ENCODE data around the gene ACBD7. TPM values are rescaled to one million over a fixed set of nuclear protein-coding genes. Genes with fewer than 3 reads are reported as not detected.

Gene ACBD7
- total and polyA plus RNA-seq, 2 donors (not counting 1 experiment from before 2014, with no cell fraction given) = 0.09 to 0.54 TPM

DNA sequence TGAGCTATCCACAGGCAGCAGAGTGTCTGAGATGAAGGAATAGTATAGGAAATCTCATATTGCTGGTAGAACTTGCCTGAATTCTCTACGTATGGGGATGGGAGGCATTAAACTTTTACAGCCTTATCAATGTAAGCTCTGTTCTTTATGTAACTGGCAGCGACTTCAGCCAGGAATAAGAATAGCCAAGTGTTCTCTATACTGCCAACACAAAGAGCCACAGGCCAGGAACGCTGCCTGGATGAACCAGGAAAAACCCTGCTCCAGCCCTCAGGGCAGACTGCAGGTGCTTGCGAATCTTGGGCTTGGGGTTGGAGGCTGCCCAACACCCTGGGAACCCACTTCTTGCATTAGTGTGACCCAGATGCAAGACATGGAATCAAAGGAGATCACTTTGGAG is 50.9 kb downstream of the ACBD7 start:
- no peaks in the 10 kb centered on the region for H3K79me2 ChIP-seq (ENCODE audit: control insufficient read depth, insufficient read depth, low read length)
- no peak overlapping the region for H3K27ac Mint-ChIP-seq
- no peak for TF ChIP-seq EZH2 (IDR thresholded peaks at IDR 0.05; ENCODE audit: borderline replicate concordance, insufficient read depth, low read depth, low read length, poor library complexity, severe bottlenecking)
- TF ChIP-seq, protein P1, sequence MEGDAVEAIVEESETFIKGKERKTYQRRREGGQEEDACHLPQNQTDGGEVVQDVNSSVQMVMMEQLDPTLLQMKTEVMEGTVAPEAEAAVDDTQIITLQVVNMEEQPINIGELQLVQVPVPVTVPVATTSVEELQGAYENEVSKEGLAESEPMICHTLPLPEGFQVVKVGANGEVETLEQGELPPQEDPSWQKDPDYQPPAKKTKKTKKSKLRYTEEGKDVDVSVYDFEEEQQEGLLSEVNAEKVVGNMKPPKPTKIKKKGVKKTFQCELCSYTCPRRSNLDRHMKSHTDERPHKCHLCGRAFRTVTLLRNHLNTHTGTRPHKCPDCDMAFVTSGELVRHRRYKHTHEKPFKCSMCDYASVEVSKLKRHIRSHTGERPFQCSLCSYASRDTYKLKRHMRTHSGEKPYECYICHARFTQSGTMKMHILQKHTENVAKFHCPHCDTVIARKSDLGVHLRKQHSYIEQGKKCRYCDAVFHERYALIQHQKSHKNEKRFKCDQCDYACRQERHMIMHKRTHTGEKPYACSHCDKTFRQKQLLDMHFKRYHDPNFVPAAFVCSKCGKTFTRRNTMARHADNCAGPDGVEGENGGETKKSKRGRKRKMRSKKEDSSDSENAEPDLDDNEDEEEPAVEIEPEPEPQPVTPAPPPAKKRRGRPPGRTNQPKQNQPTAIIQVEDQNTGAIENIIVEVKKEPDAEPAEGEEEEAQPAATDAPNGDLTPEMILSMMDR (IDR thresholded peaks at IDR 0.05) = no peak
- H3K4me3 ChIP-seq (ENCODE audit: control extremely low read depth in 1 of 5, extremely low read depth in 1 of 5, insufficient read depth in 1 of 5, low read depth in 2 of 5, low read length in 4 of 5) = no peak overlapping the region
- intact Hi-C loops (cut with micrococcal nuclease) = no loop called here
- ATAC-seq (ENCODE audit: low read depth) (no peak), DNase-seq (no peak)
- no peaks in the 10 kb centered on the region for H4K20me1 ChIP-seq (ENCODE audit: control insufficient read depth, insufficient read depth, low read length, poor library complexity, severe bottlenecking)
- ChIA-PET CTCF (no interaction called here), POLR2A (no interaction called here)
- H3K9me3 Mint-ChIP-seq (ENCODE audit: insufficient read depth) = peaks cover 3% of the 10 kb centered on the region
- H3K27me3 Mint-ChIP-seq = peaks cover 6% of the 10 kb centered on the region
- H2AFZ ChIP-seq (ENCODE audit: insufficient read depth, low read depth, low read length, poor library complexity, severe bottlenecking) = no peak overlapping the region
- no peaks in the 10 kb centered on the region for H3K36me3 ChIP-seq (replicated peaks in 1 of 2; ENCODE audit: control extremely low read depth in 1 of 2, control insufficient read depth in 1 of 2, extremely low read depth in 1 of 2, insufficient read depth in 2 of 2, low read length in 1 of 2)
- 92% methylated on average over 4 of the region's 4 CpGs for WGBS (ENCODE audit: insufficient coverage)
- no peaks in the 10 kb centered on the region for H3K4me1 ChIP-seq (ENCODE audit: control insufficient read depth in 2 of 2, insufficient read depth in 2 of 2, low read length in 2 of 2)
- no peaks in the 10 kb centered on the region for H3K4me1 Mint-ChIP-seq
- no peaks in the 10 kb centered on the region for H3K9me3 ChIP-seq (ENCODE audit: control extremely low read depth in 1 of 3, control insufficient read depth in 2 of 3, insufficient read depth in 1 of 3, low read length in 2 of 3)
- H3K9ac ChIP-seq (ENCODE audit: low read length) = no peak overlapping the region
- no peak overlapping the region for H3K4me2 ChIP-seq (replicated peaks; ENCODE audit: low read depth, low read length, poor library complexity, severe bottlenecking)
- H3K27me3 ChIP-seq (replicated peaks in 1 of 4; ENCODE audit: control extremely low read depth in 1 of 4, control insufficient read depth in 3 of 4, insufficient read depth in 4 of 4, low read length in 3 of 4) = no peaks in the 10 kb centered on the region
- no peak overlapping the region for H3K4me3 Mint-ChIP-seq
- no peak overlapping the region for H3K27ac ChIP-seq (ENCODE audit: low read length in 2 of 2)

DNA sequence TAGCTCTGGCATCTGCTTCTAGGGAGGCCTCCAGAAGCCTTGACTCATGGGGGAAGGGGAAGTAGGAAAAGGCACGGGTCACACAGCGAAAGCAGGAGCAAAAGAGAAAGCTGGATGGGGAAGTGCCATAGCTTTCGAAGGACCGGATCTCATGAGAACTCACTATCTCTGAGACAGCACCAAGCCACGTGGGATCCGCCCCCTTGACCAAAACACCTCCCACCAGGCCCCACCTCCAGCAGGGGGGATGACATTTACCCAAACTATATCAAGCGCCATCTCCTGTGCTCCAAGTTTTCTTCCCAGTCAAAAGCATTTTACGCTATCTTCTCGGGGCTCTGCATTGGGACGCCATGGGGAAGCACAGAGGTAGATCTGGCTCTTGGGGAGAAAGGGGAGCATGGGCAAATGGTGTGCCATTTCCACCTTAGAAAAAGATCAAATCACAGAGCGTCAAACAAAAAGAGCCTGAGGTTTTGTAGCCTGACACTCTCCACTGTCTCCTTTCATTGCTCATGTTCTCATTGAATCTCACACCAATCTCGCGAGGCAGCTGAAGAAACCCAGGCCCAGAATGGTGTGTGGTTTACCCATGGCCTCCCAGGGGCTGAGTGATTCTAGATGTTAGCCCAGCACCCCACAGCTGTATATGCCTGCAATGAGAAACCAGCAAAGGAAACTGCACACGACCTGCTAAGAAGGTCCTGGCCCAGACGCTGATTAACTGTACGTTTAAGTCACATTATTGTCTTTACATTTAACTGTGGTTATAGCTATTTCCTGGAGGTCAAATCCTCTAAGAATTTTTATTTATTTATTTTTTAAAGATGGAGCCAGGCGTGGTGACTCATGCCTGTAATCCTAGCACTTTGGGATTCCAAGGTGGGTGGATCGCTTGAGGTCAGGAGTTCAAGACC is 52.9 kb downstream of the ACBD7 start:
- Histone ChIP-seq H3K79me2 (ENCODE audit: control insufficient read depth, insufficient read depth, low read length) (no peaks in the 10 kb centered on the region), H3K27me3 (replicated peaks in 1 of 4; ENCODE audit: control extremely low read depth in 1 of 4, control insufficient read depth in 3 of 4, insufficient read depth in 4 of 4, low read length in 3 of 4) (no peaks in the 10 kb centered on the region), H3K4me3 (ENCODE audit: control extremely low read depth in 1 of 5, extremely low read depth in 1 of 5, insufficient read depth in 1 of 5, low read depth in 2 of 5, low read length in 4 of 5) (no peak overlapping the region), H3K4me1 (ENCODE audit: control insufficient read depth in 2 of 2, insufficient read depth in 2 of 2, low read length in 2 of 2) (no peaks in the 10 kb centered on the region), H3K9me3 (ENCODE audit: control extremely low read depth in 1 of 3, control insufficient read depth in 2 of 3, insufficient read depth in 1 of 3, low read length in 2 of 3) (no peaks in the 10 kb centered on the region), H3K36me3 (replicated peaks in 1 of 2; ENCODE audit: control extremely low read depth in 1 of 2, control insufficient read depth in 1 of 2, extremely low read depth in 1 of 2, insufficient read depth in 2 of 2, low read length in 1 of 2) (no peaks in the 10 kb centered on the region), H2AFZ (ENCODE audit: insufficient read depth, low read depth, low read length, poor library complexity, severe bottlenecking) (no peak overlapping the region), H3K9ac (ENCODE audit: low read length) (no peak overlapping the region), H3K4me2 (replicated peaks; ENCODE audit: low read depth, low read length, poor library complexity, severe bottlenecking) (no peak overlapping the region), H4K20me1 (ENCODE audit: control insufficient read depth, insufficient read depth, low read length, poor library complexity, severe bottlenecking) (no peaks in the 10 kb centered on the region), H3K27ac (ENCODE audit: low read length in 2 of 2) (no peak overlapping the region)
- 33% methylated on average over 9 of the region's 18 CpGs for WGBS (ENCODE audit: insufficient coverage)
- DNase-seq (peak; percentile 7), ATAC-seq (ENCODE audit: low read depth) (no peak)
- POLR2A ChIA-PET = no interaction called here
- H3K27ac Mint-ChIP-seq = no peak overlapping the region
- CTCF ChIA-PET = no interaction called here
- H3K9me3 Mint-ChIP-seq (ENCODE audit: insufficient read depth) = peaks cover 3% of the 10 kb centered on the region
- peaks cover 6% of the 10 kb centered on the region for H3K27me3 Mint-ChIP-seq
- intact Hi-C loops (cut with micrococcal nuclease) = no loop called here
- no peak overlapping the region for H3K4me3 Mint-ChIP-seq
- no peak for TF ChIP-seq EZH2 (IDR thresholded peaks at IDR 0.05; ENCODE audit: borderline replicate concordance, insufficient read depth, low read depth, low read length, poor library complexity, severe bottlenecking)
- TF ChIP-seq, protein P1 (IDR thresholded peaks at IDR 0.05) = no peak
- no peaks in the 10 kb centered on the region for H3K4me1 Mint-ChIP-seq
